Uterus (tissue), 2 donors: ENCODE data around the gene NES.

Experiments used
- CTCF ChIP-seq, 4 experiments: fragments of 200-600 bp in 2 of 4; fragments of 450-650 bp in 2 of 4; sonication (generic) in 2 of 4; IDR thresholded peaks; one replicate each; pipeline ENCODE4 v1.5.1; 2016 to 2019; ENCODE audit warnings: antibody characterized with exemption in 4 of 4, mild to moderate bottlenecking in 2 of 4, moderate library complexity in 1 of 4
- POLR2A ChIP-seq, 2 donors: fragments of 450-650 bp; IDR thresholded peaks; one replicate each; pipeline ENCODE4 v1.6.1; 2016; ENCODE audit warnings: antibody characterized with exemption in 2 of 2, mild to moderate bottlenecking in 1 of 2, moderate library complexity in 1 of 2

GRCh38 chr1:156643049-156643777 lies 34.0 kb downstream of the NES start:
- no peak for TF ChIP-seq CTCF (IDR thresholded peaks at IDR 0.05)
- no peak for TF ChIP-seq POLR2A (IDR thresholded peaks at IDR 0.05)
